Left ventricle myocardium inferior (tissue), 1 donor: ENCODE results near the gene XKR8. TPM values are rescaled to one million over a fixed set of nuclear protein-coding genes. Genes with fewer than 3 reads are reported as not detected.

Experiments
- DNase-seq: peaks from one replicate; pipeline ENCODE4 v3.0.0-alpha.2; 2020
- H3K27ac ChIP-seq: fragments of 200-600 bp; replicated peaks from 2 replicates; pipeline ENCODE4 v1.8.0; 2021
- H3K27me3 ChIP-seq: fragments of 200-600 bp; 2 replicates; pipeline ENCODE4 v1.8.0; 2021; ENCODE audit warnings: low read depth
- H3K36me3 ChIP-seq: fragments of 200-600 bp; 2 replicates; pipeline ENCODE4 v1.8.0; 2021
- H3K4me1 ChIP-seq: fragments of 200-600 bp; 2 replicates; pipeline ENCODE4 v1.8.0; 2021
- H3K4me3 ChIP-seq: fragments of 200-600 bp; 2 replicates; pipeline ENCODE4 v1.8.0; 2021; ENCODE audit warnings: mild to moderate bottlenecking, moderate library complexity
- H3K9me3 ChIP-seq: fragments of 200-600 bp; replicated peaks from 2 replicates; pipeline ENCODE4 v1.8.0; 2021
- CTCF ChIP-seq: fragments of 200-600 bp; IDR thresholded peaks from 2 replicates; pipeline ENCODE4 v1.8.0; 2021; ENCODE audit warnings: antibody characterized with exemption, mild to moderate bottlenecking, borderline replicate concordance
- intact Hi-C: fragments of 100-400 bp; cut with micrococcal nuclease; formaldehyde crosslinking; loops from one replicate; pipeline ENCODE4 v1.11.0; 2022
- total RNA-seq: library from RNA; stranded (reverse); fragmentation: NEBNext Ultra II Directional; extraction: Animal tissue kit (Norgen Biotek cat#: 25700); gene quantifications from one replicate; pipeline ENCODE4 v1.2.1, GENCODE V29; 2021
- donor health status: DM: no; HTN: yes; CAD: no; lungs with severe emphysema.

XKR8 gene
- total RNA-seq, 1 donor from 2014 or later = 4.8 TPM

GRCh38 chr1:27945020-27945419 is 14.8 kb upstream of the XKR8 start:
- H3K4me1 ChIP-seq = peaks cover 17% of the 10 kb centered on the region
- no peak overlapping the region for H3K27ac ChIP-seq
- H3K36me3 ChIP-seq = no peaks in the 10 kb centered on the region
- intact Hi-C loops = no loop called here
- H3K4me3 ChIP-seq = no peak overlapping the region
- no peak for TF ChIP-seq CTCF
- no peaks in the 10 kb centered on the region for H3K9me3 ChIP-seq
- H3K27me3 ChIP-seq = no peaks in the 10 kb centered on the region
- DNase-seq = no peak

- Histone ChIP-seq H3K4me1 (peaks cover 5% of the 10 kb centered on the region), H3K36me3 (no peaks in the 10 kb centered on the region), H3K9me3 (no peaks in the 10 kb centered on the region), H3K4me3 (no peak overlapping the region), H3K27ac (no peak overlapping the region), H3K27me3 (no peaks in the 10 kb centered on the region)
- TF ChIP-seq CTCF = no peak
- DNase-seq = no peak
- intact Hi-C loops = no loop called here
Observed at GRCh38 chr1:27949027-27949426, 10.7 kb upstream of the XKR8 start.

GRCh38 chr1:27951396-27951795 is 8.4 kb upstream of the XKR8 start:
- Histone ChIP-seq H3K36me3 (no peaks in the 10 kb centered on the region), H3K4me1 (peaks cover 5% of the 10 kb centered on the region), H3K9me3 (no peaks in the 10 kb centered on the region), H3K27ac (no peak overlapping the region), H3K27me3 (no peaks in the 10 kb centered on the region), H3K4me3 (no peak overlapping the region)
- intact Hi-C loops = no loop called here
- DNase-seq = no peak
- TF ChIP-seq CTCF = no peak

GRCh38 chr1:27952147-27952546 is 7.6 kb upstream of the XKR8 start:
- Histone ChIP-seq H3K27me3 (no peaks in the 10 kb centered on the region), H3K27ac (no peak overlapping the region), H3K9me3 (no peaks in the 10 kb centered on the region), H3K4me3 (no peak overlapping the region), H3K4me1 (peaks cover 5% of the 10 kb centered on the region), H3K36me3 (no peaks in the 10 kb centered on the region)
- TF ChIP-seq CTCF = no peak
- DNase-seq = no peak
- intact Hi-C loops = no loop called here

GRCh38 chr1:27954186-27954585 is 5.6 kb upstream of the XKR8 start:
- peaks cover 6% of the 10 kb centered on the region for H3K4me1 ChIP-seq
- intact Hi-C loops = no loop called here
- no peak overlapping the region for H3K27ac ChIP-seq
- H3K9me3 ChIP-seq = no peaks in the 10 kb centered on the region
- no peaks in the 10 kb centered on the region for H3K27me3 ChIP-seq
- H3K36me3 ChIP-seq = no peaks in the 10 kb centered on the region
- DNase-seq = no peak
- no peak for TF ChIP-seq CTCF
- no peak overlapping the region for H3K4me3 ChIP-seq

- intact Hi-C loops = no loop called here
- Histone ChIP-seq H3K4me3 (no peak overlapping the region), H3K9me3 (no peaks in the 10 kb centered on the region), H3K4me1 (peaks cover 14% of the 10 kb centered on the region), H3K27ac (no peak overlapping the region), H3K36me3 (no peaks in the 10 kb centered on the region), H3K27me3 (no peaks in the 10 kb centered on the region)
- TF ChIP-seq CTCF = no peak
- DNase-seq = no peak
Observed at GRCh38 chr1:27955076-27955475, 4.7 kb upstream of the XKR8 start.
